GM10248 (cell line): ENCODE data around the gene RRAD.

Source experiments
- CTCF ChIA-PET: fragments of 300-600 bp; sonication (Branson Sonifier 250); formaldehyde crosslinking; extraction: SDS; loops from one replicate; lab custom pipeline; 2021; ENCODE audit warnings: antibody characterized with exemption; lab: Yijun Ruan, JAX
- POLR2A ChIA-PET: fragments of 350-650 bp; sonication (Branson Sonifier 250); formaldehyde crosslinking; extraction: SDS; loops from one replicate; lab custom pipeline; 2020; ENCODE audit warnings: antibody characterized with exemption; lab: Yijun Ruan, JAX
- DNase-seq: peaks from one replicate; pipeline ENCODE4 v3.0.0; 2012; ENCODE audit errors: extremely low spot score
- CTCF ChIP-seq: IDR thresholded peaks from 2 replicates; pipeline ENCODE4 v1.5.1; 2012; ENCODE audit warnings: mild to moderate bottlenecking, low read depth; ENCODE audit errors: extremely low read depth, missing control alignments, control extremely low read depth

RRAD gene

GRCh38 chr16:66881560-66881959, 43.8 kb downstream of the RRAD start:
- TF ChIP-seq CTCF: no peak
- POLR2A ChIA-PET: no interaction called here
- no peak for DNase-seq
- CTCF ChIA-PET: interaction anchor here (1.0 to 5.2 kb wide), 12 partner anchors 9 to 303 kb away, joined by 3 to 37 read pairs (median 6); partner anchors contain the start of gene NAE1

- POLR2A ChIA-PET: no interaction called here
- DNase-seq: no peak
- TF ChIP-seq CTCF: no peak
- CTCF ChIA-PET: interaction anchor here (0.6 to 5.2 kb wide), 13 partner anchors 8 to 304 kb away, joined by 3 to 37 read pairs (median 4); partner anchors contain the start of genes DYNC1LI2 and NAE1
These were observed 44.3 kb downstream of the RRAD start for GRCh38 chr16:66881014-66881417.

- DNase-seq: peak; percentile 96
- POLR2A ChIA-PET: interaction anchor here (0.7 to 1.0 kb wide), 2 partner anchors 11 to 54 kb away, joined by 3 to 5 read pairs; no protein-coding TSS in a partner anchor
- no peak for TF ChIP-seq CTCF
- CTCF ChIA-PET: interaction anchor here (0.6 to 5.2 kb wide), 14 partner anchors 8 to 304 kb away, joined by 3 to 37 read pairs (median 4); partner anchors contain the start of genes DYNC1LI2 and NAE1
These were observed 44.9 kb downstream of the RRAD start, which contains the start of gene PDP2 for GRCh38 chr16:66880288-66881013. TSS of gene PDP2 (plus strand) at chr16:66880515. CDS start at chr16:66884285, 3,770 bp downstream.

- no peak for DNase-seq
- POLR2A ChIA-PET: no interaction called here
- TF ChIP-seq CTCF: no peak
- CTCF ChIA-PET: interaction anchor here (1.3 to 2.0 kb wide), 6 partner anchors 11 to 227 kb away, joined by 3 to 12 read pairs (median 4); partner anchors contain the start of gene NAE1
These were observed 47.3 kb downstream of the RRAD start for GRCh38 chr16:66878067-66878466.

- no peak for TF ChIP-seq CTCF
- ChIA-PET POLR2A (interaction anchor here (0.7 kb wide), 1 partner anchor 612 kb away, joined by 6 read pairs; no protein-coding TSS in a partner anchor), CTCF (interaction anchor here (0.8 to 1.7 kb wide), 8 partner anchors 7 to 266 kb away, joined by 3 to 5 read pairs (median 3); partner anchors contain the start of gene NAE1)
- DNase-seq: no peak
These were observed 51.1 kb downstream of the RRAD start for GRCh38 chr16:66874079-66874775.

- no peak for DNase-seq
- ChIA-PET CTCF (interaction anchor here (0.7 to 2.3 kb wide), 28 partner anchors 10 to 530 kb away, joined by 3 to 28 read pairs (median 5); partner anchors contain the start of genes CA7 and NAE1), POLR2A (no interaction called here)
- TF ChIP-seq CTCF: no peak
These were observed 51.7 kb downstream of the RRAD start for GRCh38 chr16:66873685-66874055.
